ENCODE data around the gene PPFIA2. TPM values are rescaled to one million over a fixed set of nuclear protein-coding genes. Genes with fewer than 3 reads are reported as not detected.

PPFIA2 gene
- total RNA-seq, 4 donors from 2014 or later, result 0.13 to 2.9 (median 0.76) TPM

- Histone ChIP-seq H3K27ac (replicated peaks in 1 of 4) (no peak overlapping the region), H3K4me1 (no peaks in the 10 kb centered on the region), H3K36me3 (no peaks in the 10 kb centered on the region), H3K9me3 (no peaks in the 10 kb centered on the region), H3K4me3 (no peak overlapping the region), H3K27me3 (no peaks in the 10 kb centered on the region)
- TF ChIP-seq EP300 (IDR thresholded peaks at IDR 0.05), result no peak
- TF ChIP-seq POLR2A (IDR thresholded peaks at IDR 0.05; ENCODE audit: low read depth), result no peak
- no peak for TF ChIP-seq CTCF (IDR thresholded peaks at IDR 0.05)
- intact Hi-C loops (cut with DNase I), result no loop called here
- DNase-seq (ENCODE audit: extremely low spot score), result no peak
- WGBS, result 72% methylated on average over 2 of the region's 2 CpGs
Observed at GRCh38 chr12:81333812-81334211, 425.3 kb downstream of the PPFIA2 start.

- no peak for DNase-seq (ENCODE audit: extremely low spot score)
- H3K36me3 ChIP-seq, result no peaks in the 10 kb centered on the region
- H3K4me3 ChIP-seq, result no peak overlapping the region
- H3K9me3 ChIP-seq, result no peaks in the 10 kb centered on the region
- 50% methylated on average over 4 of the region's 4 CpGs for WGBS
- H3K27ac ChIP-seq (replicated peaks in 1 of 4), result no peak overlapping the region
- intact Hi-C loops (cut with DNase I), result no loop called here
- no peaks in the 10 kb centered on the region for H3K4me1 ChIP-seq
- no peaks in the 10 kb centered on the region for H3K27me3 ChIP-seq
- TF ChIP-seq POLR2AphosphoS5 (IDR thresholded peaks at IDR 0.05) (no peak), EP300 (IDR thresholded peaks at IDR 0.05) (no peak), POLR2A (IDR thresholded peaks at IDR 0.05; ENCODE audit: low read depth) (no peak), CTCF (IDR thresholded peaks at IDR 0.05) (no peak)
Observed at GRCh38 chr12:81332054-81332453, 427.1 kb downstream of the PPFIA2 start.

- Histone ChIP-seq H3K9me3 (no peaks in the 10 kb centered on the region), H3K36me3 (no peaks in the 10 kb centered on the region), H3K4me3 (no peak overlapping the region), H3K27ac (replicated peaks in 1 of 4) (no peak overlapping the region), H3K27me3 (no peaks in the 10 kb centered on the region), H3K4me1 (no peaks in the 10 kb centered on the region)
- intact Hi-C loops (cut with DNase I), result no loop called here
- TF ChIP-seq EP300 (IDR thresholded peaks at IDR 0.05), result no peak
- no peak for TF ChIP-seq CTCF (IDR thresholded peaks at IDR 0.05)
- TF ChIP-seq POLR2A (IDR thresholded peaks at IDR 0.05; ENCODE audit: low read depth), result no peak
- TF ChIP-seq POLR2AphosphoS5 (IDR thresholded peaks at IDR 0.05), result no peak
- 65% methylated on average over 1 of the region's 1 CpG for WGBS
- no peak for DNase-seq (ENCODE audit: extremely low spot score)
Observed at GRCh38 chr12:81330480-81330879, 428.7 kb downstream of the PPFIA2 start.

- H3K36me3 ChIP-seq, result no peaks in the 10 kb centered on the region
- WGBS, result 93% methylated on average over 2 of the region's 2 CpGs
Observed at GRCh38 chr12:81329085-81329484, 430.1 kb downstream of the PPFIA2 start.

More at GRCh38 chr12:81329085-81329484, 430.1 kb downstream of the PPFIA2 start:
- Histone ChIP-seq H3K9me3 (no peaks in the 10 kb centered on the region), H3K4me1 (no peaks in the 10 kb centered on the region), H3K27me3 (no peaks in the 10 kb centered on the region), H3K27ac (replicated peaks in 1 of 4) (no peak overlapping the region), H3K4me3 (no peak overlapping the region)
- intact Hi-C loops (cut with DNase I), result no loop called here
- DNase-seq (ENCODE audit: extremely low spot score), result no peak
- TF ChIP-seq POLR2AphosphoS5 (IDR thresholded peaks at IDR 0.05) (no peak), CTCF (IDR thresholded peaks at IDR 0.05) (peak in 1 of 3 experiments; percentile 5), POLR2A (IDR thresholded peaks at IDR 0.05; ENCODE audit: low read depth) (no peak), EP300 (IDR thresholded peaks at IDR 0.05) (no peak)

All from esophagus muscularis mucosa (tissue), 4 donors.